Liver (tissue), 9 donors: ENCODE data around the gene RTEL1. TPM values are rescaled to one million over a fixed set of nuclear protein-coding genes. Genes with fewer than 3 reads are reported as not detected.

Experiments
- DNase-seq: peaks from one replicate; pipeline ENCODE4 v3.0.0-alpha.2; 2017; ENCODE audit warnings: low spot score
- H3K27ac ChIP-seq, 2 donors: one replicate each; pipeline ENCODE4 v1.7.0; 2013; ENCODE audit warnings: inconsistent platforms in 2 of 2, low read length in 2 of 2, control low read depth in 1 of 2, low read depth in 1 of 2, mild to moderate bottlenecking in 1 of 2
- H3K27me3 ChIP-seq, 4 donors: one replicate each; pipeline versions ENCODE4 v1.6.1 to v1.7.0; 2013; ENCODE audit warnings: low read length in 3 of 4, inconsistent platforms in 1 of 4, mild to moderate bottlenecking in 1 of 4, moderate library complexity in 1 of 4; ENCODE audit not compliant: control insufficient read depth in 4 of 4, insufficient read depth in 4 of 4
- H3K36me3 ChIP-seq, 4 donors: one replicate each; pipeline versions ENCODE4 v1.6.1 to v1.7.0; 2013; ENCODE audit warnings: low read length in 3 of 4, mild to moderate bottlenecking in 3 of 4, low read depth in 1 of 4, moderate library complexity in 1 of 4; ENCODE audit not compliant: control insufficient read depth in 4 of 4, insufficient read depth in 3 of 4
- H3K4me1 ChIP-seq, 4 donors: one replicate each; pipeline versions ENCODE4 v1.6.1 to v1.7.0; 2013; ENCODE audit warnings: low read length in 3 of 4, mild to moderate bottlenecking in 3 of 4, moderate library complexity in 1 of 4; ENCODE audit not compliant: control insufficient read depth in 4 of 4, insufficient read depth in 4 of 4
- H3K4me3 ChIP-seq, 3 donors: one replicate each; pipeline versions ENCODE4 v1.6.1 to v1.7.0; 2013; ENCODE audit warnings: low read length in 3 of 3, control low read depth in 1 of 3, low read depth in 1 of 3, mild to moderate bottlenecking in 1 of 3
- H3K9ac ChIP-seq, 2 donors: one replicate each; pipeline ENCODE4 v1.7.0; 2013; ENCODE audit warnings: low read length in 2 of 2, mild to moderate bottlenecking in 2 of 2, moderate library complexity in 2 of 2, control low read depth in 1 of 2, low read depth in 1 of 2
- H3K9me3 ChIP-seq, 4 donors: one replicate each; pipeline versions ENCODE4 v1.6.1 to v1.7.0; 2013; ENCODE audit warnings: low read length in 3 of 4; ENCODE audit not compliant: control insufficient read depth in 4 of 4
- EGR1 ChIP-seq, 2 donors: IDR thresholded peaks; 2 replicates each; pipeline ENCODE4 v1.6.1; 2016 to 2018; ENCODE audit warnings: antibody characterized with exemption in 2 of 2, low read depth in 2 of 2
- FOXA1 ChIP-seq: IDR thresholded peaks from 2 replicates; pipeline ENCODE4 v1.6.1; 2016; ENCODE audit warnings: antibody characterized with exemption
- FOXA2 ChIP-seq: IDR thresholded peaks from 2 replicates; pipeline ENCODE4 v1.6.1; 2016; ENCODE audit warnings: antibody characterized with exemption
- GABPA ChIP-seq, 2 donors: IDR thresholded peaks in 1 of 2; conservative IDR thresholded peaks in 1 of 2; 2 replicates each; pipeline ENCODE4 v1.6.1; 2016; ENCODE audit warnings: antibody characterized with exemption in 2 of 2, mild to moderate bottlenecking in 1 of 2, moderate library complexity in 1 of 2
- HNF4A ChIP-seq, 2 donors: conservative IDR thresholded peaks; 2 replicates each; pipeline ENCODE4 v1.6.1; 2016; ENCODE audit warnings: antibody characterized with exemption in 2 of 2, mild to moderate bottlenecking in 2 of 2
- HNF4G ChIP-seq: IDR thresholded peaks from 2 replicates; pipeline ENCODE4 v1.6.1; 2016; ENCODE audit warnings: antibody characterized with exemption
- JUND ChIP-seq, 2 donors: IDR thresholded peaks; 2 replicates each; pipeline ENCODE4 v1.6.1; 2016; ENCODE audit warnings: antibody characterized with exemption in 2 of 2
- MAX ChIP-seq: IDR thresholded peaks from 2 replicates; pipeline ENCODE4 v1.6.1; 2016; ENCODE audit warnings: antibody characterized with exemption
- NR2F2 ChIP-seq: IDR thresholded peaks from 2 replicates; pipeline ENCODE4 v1.6.1; 2016; ENCODE audit warnings: antibody characterized with exemption
- RAD21 ChIP-seq, 2 donors: IDR thresholded peaks; 2 replicates each; pipeline ENCODE4 v1.6.1; 2016; ENCODE audit warnings: antibody characterized with exemption in 2 of 2, mild to moderate bottlenecking in 2 of 2
- RXRA ChIP-seq, 2 donors: IDR thresholded peaks; 2 replicates each; pipeline ENCODE4 v1.6.1; 2017 to 2018; ENCODE audit warnings: antibody characterized with exemption in 2 of 2, mild to moderate bottlenecking in 1 of 2
- SP1 ChIP-seq: IDR thresholded peaks from 2 replicates; pipeline ENCODE4 v1.6.1; 2018; ENCODE audit warnings: antibody characterized with exemption, mild to moderate bottlenecking
- TAF1 ChIP-seq: conservative IDR thresholded peaks from 2 replicates; pipeline ENCODE4 v1.6.1; 2016; ENCODE audit warnings: antibody characterized with exemption, mild to moderate bottlenecking
- YY1 ChIP-seq: IDR thresholded peaks from 2 replicates; pipeline ENCODE4 v1.6.1; 2016; ENCODE audit warnings: antibody characterized with exemption, mild to moderate bottlenecking
- ZBTB33 ChIP-seq: IDR thresholded peaks from 2 replicates; pipeline ENCODE4 v1.6.1; 2016; ENCODE audit warnings: antibody characterized with exemption
- WGBS: extraction: QIAGEN DNeasy Blood & Tissue Kit; methylation state at CpG from one replicate; pipeline ENCODE4 v1.1.7; 2013; 5-methylcytosine and 5-hydroxymethylcytosine counted together
- polyA plus RNA-seq, 2 donors: library from polyadenylated mRNA; stranded (reverse) in 1 of 2; unstranded in 1 of 2; fragments of 200-250 nt in 1 of 2; fragments of >200 nt in 1 of 2; fragmentation: Nextera tagmentation in 1 of 2; extraction: Ambion mirVana in 1 of 2; gene quantifications; one replicate each; pipeline versions ENCODE4 v1.2.1 to v1.2.3, GENCODE V29; 2013 to 2015
- total RNA-seq, 2 donors: library from RNA; depleted of rRNA; stranded (reverse); fragments of >200 nt; gene quantifications; one replicate each; pipeline ENCODE4 v1.2.3, GENCODE V29; 2014
- TF ChIP-seq, protein P1 (sequence below): fragments of 150-350 bp; IDR thresholded peaks from 2 replicates; pipeline ENCODE4 v1.5.1; 2017; ENCODE audit warnings: improper control_type of control experiment, low read depth, low read length; ENCODE audit not compliant: missing input control
- TF ChIP-seq, protein P2 (sequence below): IDR thresholded peaks from 2 replicates; pipeline ENCODE4 v1.6.1; 2016; ENCODE audit warnings: antibody characterized with exemption
- TF ChIP-seq, protein P3 (sequence below): IDR thresholded peaks from 2 replicates; pipeline ENCODE4 v1.6.1; 2016; ENCODE audit warnings: antibody characterized with exemption, mild to moderate bottlenecking
- donor health status: healthy.
- donor health status: healthy.
- donor health status: healthy.
- donor health status: healthy.
- donor health status: healthy.

The RTEL1 gene
- total and polyA plus RNA-seq, 4 donors = 3.7 to 16.9 (median 7.4) TPM

- Histone ChIP-seq H3K9ac (no peak overlapping the region), H3K4me3 (no peak overlapping the region), H3K36me3 (peaks cover 0 to 1% (median under 1%) of the 10 kb centered on the region in 4 donors), H3K9me3 (no peaks in the 10 kb centered on the region), H3K4me1 (no peaks in the 10 kb centered on the region), H3K27ac (no peak overlapping the region), H3K27me3 (no peaks in the 10 kb centered on the region)
- WGBS = 96% methylated on average over 10 of the region's 10 CpGs
- no peak for DNase-seq
- TF ChIP-seq ZBTB33 (no peak), RAD21 (IDR thresholded peaks at IDR 0.05) (no peak), HNF4G (no peak), FOXA2 (no peak), RXRA (IDR thresholded peaks at IDR 0.05) (no peak), GABPA (IDR thresholded peaks at IDR 0.05 in 1 of 2, conservative IDR thresholded peaks at IDR 0.05 in 1 of 2) (no peak), FOXA1 (no peak), EGR1 (IDR thresholded peaks at IDR 0.05; ENCODE audit: low read depth in 2 of 2) (no peak), SP1 (no peak), YY1 (no peak), MAX (no peak)
- TF ChIP-seq, protein P1, sequence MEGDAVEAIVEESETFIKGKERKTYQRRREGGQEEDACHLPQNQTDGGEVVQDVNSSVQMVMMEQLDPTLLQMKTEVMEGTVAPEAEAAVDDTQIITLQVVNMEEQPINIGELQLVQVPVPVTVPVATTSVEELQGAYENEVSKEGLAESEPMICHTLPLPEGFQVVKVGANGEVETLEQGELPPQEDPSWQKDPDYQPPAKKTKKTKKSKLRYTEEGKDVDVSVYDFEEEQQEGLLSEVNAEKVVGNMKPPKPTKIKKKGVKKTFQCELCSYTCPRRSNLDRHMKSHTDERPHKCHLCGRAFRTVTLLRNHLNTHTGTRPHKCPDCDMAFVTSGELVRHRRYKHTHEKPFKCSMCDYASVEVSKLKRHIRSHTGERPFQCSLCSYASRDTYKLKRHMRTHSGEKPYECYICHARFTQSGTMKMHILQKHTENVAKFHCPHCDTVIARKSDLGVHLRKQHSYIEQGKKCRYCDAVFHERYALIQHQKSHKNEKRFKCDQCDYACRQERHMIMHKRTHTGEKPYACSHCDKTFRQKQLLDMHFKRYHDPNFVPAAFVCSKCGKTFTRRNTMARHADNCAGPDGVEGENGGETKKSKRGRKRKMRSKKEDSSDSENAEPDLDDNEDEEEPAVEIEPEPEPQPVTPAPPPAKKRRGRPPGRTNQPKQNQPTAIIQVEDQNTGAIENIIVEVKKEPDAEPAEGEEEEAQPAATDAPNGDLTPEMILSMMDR = no peak
Observed at GRCh38 chr20:63611646-63612045, 46.5 kb upstream of the RTEL1 start.

- 82% methylated on average over 20 of the region's 20 CpGs for WGBS
- DNase-seq = no peak
- Histone ChIP-seq H3K36me3 (peaks cover 0 to 4% (median 3%) of the 10 kb centered on the region in 4 donors), H3K9me3 (no peaks in the 10 kb centered on the region), H3K27ac (peak overlapping the region in 1 of 2 donors; percentile 7), H3K4me1 (no peaks in the 10 kb centered on the region), H3K27me3 (no peaks in the 10 kb centered on the region), H3K4me3 (no peak overlapping the region), H3K9ac (no peak overlapping the region)
- TF ChIP-seq, protein P2, sequence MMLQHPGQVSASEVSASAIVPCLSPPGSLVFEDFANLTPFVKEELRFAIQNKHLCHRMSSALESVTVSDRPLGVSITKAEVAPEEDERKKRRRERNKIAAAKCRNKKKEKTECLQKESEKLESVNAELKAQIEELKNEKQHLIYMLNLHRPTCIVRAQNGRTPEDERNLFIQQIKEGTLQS = no peak
- TF ChIP-seq HNF4G (no peak), FOXA2 (no peak), JUND (IDR thresholded peaks at IDR 0.05) (no peak), MAX (no peak), TAF1 (no peak), GABPA (IDR thresholded peaks at IDR 0.05 in 1 of 2, conservative IDR thresholded peaks at IDR 0.05 in 1 of 2) (no peak), ZBTB33 (no peak), NR2F2 (no peak), SP1 (no peak), RXRA (IDR thresholded peaks at IDR 0.05) (no peak), YY1 (no peak), FOXA1 (no peak), HNF4A (conservative IDR thresholded peaks at IDR 0.05) (no peak), RAD21 (IDR thresholded peaks at IDR 0.05) (no peak)
- TF ChIP-seq, protein P1 = no peak
- TF ChIP-seq, protein P3, sequence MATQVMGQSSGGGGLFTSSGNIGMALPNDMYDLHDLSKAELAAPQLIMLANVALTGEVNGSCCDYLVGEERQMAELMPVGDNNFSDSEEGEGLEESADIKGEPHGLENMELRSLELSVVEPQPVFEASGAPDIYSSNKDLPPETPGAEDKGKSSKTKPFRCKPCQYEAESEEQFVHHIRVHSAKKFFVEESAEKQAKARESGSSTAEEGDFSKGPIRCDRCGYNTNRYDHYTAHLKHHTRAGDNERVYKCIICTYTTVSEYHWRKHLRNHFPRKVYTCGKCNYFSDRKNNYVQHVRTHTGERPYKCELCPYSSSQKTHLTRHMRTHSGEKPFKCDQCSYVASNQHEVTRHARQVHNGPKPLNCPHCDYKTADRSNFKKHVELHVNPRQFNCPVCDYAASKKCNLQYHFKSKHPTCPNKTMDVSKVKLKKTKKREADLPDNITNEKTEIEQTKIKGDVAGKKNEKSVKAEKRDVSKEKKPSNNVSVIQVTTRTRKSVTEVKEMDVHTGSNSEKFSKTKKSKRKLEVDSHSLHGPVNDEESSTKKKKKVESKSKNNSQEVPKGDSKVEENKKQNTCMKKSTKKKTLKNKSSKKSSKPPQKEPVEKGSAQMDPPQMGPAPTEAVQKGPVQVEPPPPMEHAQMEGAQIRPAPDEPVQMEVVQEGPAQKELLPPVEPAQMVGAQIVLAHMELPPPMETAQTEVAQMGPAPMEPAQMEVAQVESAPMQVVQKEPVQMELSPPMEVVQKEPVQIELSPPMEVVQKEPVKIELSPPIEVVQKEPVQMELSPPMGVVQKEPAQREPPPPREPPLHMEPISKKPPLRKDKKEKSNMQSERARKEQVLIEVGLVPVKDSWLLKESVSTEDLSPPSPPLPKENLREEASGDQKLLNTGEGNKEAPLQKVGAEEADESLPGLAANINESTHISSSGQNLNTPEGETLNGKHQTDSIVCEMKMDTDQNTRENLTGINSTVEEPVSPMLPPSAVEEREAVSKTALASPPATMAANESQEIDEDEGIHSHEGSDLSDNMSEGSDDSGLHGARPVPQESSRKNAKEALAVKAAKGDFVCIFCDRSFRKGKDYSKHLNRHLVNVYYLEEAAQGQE = no peak
Observed at GRCh38 chr20:63612276-63612931, 45.7 kb upstream of the RTEL1 start.
